Peyer's patch (tissue), 4 donors: ENCODE data around the gene RCCD1.

Source experiments
- CTCF ChIP-seq, 6 experiments: fragments of 450-650 bp in 4 of 6; fragments of 200-600 bp in 2 of 6; sonication (generic) in 1 of 6; IDR thresholded peaks; one replicate each; pipeline ENCODE4 v1.5.1; 2017 to 2019; ENCODE audit warnings: antibody characterized with exemption in 6 of 6, mild to moderate bottlenecking in 3 of 6, moderate library complexity in 1 of 6
- POLR2A ChIP-seq, 2 donors: fragments of 450-650 bp; IDR thresholded peaks; one replicate each; pipeline ENCODE4 v1.5.1; 2017; ENCODE audit warnings: antibody characterized with exemption in 2 of 2, mild to moderate bottlenecking in 2 of 2, moderate library complexity in 2 of 2

DNA sequence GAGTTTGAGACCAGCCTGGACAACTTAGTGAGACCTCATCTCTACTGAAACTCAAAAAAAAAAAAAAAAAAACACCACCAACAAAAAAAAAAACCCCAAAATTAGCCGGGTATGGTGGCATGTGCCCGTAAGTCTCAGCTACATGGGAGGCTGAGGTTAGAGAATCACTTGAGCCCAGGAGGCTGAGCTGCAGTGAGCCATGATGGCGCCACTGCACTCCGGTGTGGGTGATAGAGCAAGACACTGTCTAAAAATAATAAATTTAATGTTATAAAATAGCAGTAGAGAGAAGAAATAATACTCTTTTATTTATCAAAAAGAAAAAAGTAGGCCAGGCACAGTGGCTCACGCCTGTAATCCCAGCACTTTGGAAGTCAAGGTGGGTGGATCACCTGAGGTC is 17.4 kb downstream of the RCCD1 start:
- TF ChIP-seq CTCF (IDR thresholded peaks at IDR 0.05) (no peak), POLR2A (IDR thresholded peaks at IDR 0.05) (no peak)
